Measurements from ENCODE around the gene LCORL. TPM values are rescaled to one million over a fixed set of nuclear protein-coding genes. Genes with fewer than 3 reads are reported as not detected.

LCORL gene
- total and polyA plus RNA-seq, 9 of the 15 experiments (the other 6 are each of a cell fraction or from before 2014, with no cell fraction given): 3.1 to 24.5 (median 11.1) TPM

DNA sequence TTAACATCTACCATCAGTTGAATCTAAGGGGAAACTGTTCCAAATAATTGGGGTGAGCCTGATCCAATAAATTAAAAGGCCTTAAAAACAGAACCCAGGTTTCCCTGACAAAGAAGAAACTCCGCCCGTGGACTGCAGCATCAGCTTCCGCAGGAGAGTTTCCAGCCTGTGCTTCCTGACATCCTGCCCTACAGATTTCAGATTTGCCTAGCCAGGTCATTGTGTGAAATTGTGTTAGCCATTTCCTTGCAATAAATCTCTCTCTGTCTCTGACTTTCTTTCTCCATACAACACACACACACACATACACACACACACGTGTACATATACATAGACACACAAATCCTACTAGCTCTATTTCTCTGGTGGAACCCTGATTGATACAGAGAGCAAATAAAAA lies 48.3 kb upstream of the LCORL start:
- no peak for ATAC-seq
- no peaks in the 10 kb centered on the region for H3K9me1 ChIP-seq (ENCODE audit: control insufficient read depth, insufficient read depth, low read length)
- H3K4me3 ChIP-seq: no peak overlapping the region
- no peaks in the 10 kb centered on the region for H3K27me3 ChIP-seq (ENCODE audit: control insufficient read depth in 2 of 2, insufficient read depth in 2 of 2, low read length in 2 of 2)
- no peaks in the 10 kb centered on the region for H3K4me1 ChIP-seq (replicated peaks in 1 of 2; ENCODE audit: control insufficient read depth in 2 of 2, insufficient read depth in 2 of 2, low read length in 2 of 2)
- BruUV-seq (replicated peaks): no TSS peak
- WGBS (ENCODE audit: insufficient coverage, low coverage, missing lambda C conversion rate): 0% methylated on average over 4 of the region's 4 CpGs
- no peak overlapping the region for H2AFZ ChIP-seq (ENCODE audit: low read depth, low read length)
- H3K36me3 ChIP-seq (ENCODE audit: control insufficient read depth, insufficient read depth, low read length): no peaks in the 10 kb centered on the region
- TF ChIP-seq RBBP5 (IDR thresholded peaks at IDR 0.05; ENCODE audit: borderline replicate concordance, insufficient read depth, low read length, poor library complexity, severe bottlenecking) (no peak), NCOR1 (IDR thresholded peaks at IDR 0.05) (no peak), SIX5 (IDR thresholded peaks at IDR 0.05; ENCODE audit: borderline replicate concordance in 1 of 2, insufficient read depth in 1 of 2, low read depth in 1 of 2, low read length in 2 of 2) (no peak), TARDBP (IDR thresholded peaks at IDR 0.05) (no peak)
- TF ChIP-seq, protein P1, sequence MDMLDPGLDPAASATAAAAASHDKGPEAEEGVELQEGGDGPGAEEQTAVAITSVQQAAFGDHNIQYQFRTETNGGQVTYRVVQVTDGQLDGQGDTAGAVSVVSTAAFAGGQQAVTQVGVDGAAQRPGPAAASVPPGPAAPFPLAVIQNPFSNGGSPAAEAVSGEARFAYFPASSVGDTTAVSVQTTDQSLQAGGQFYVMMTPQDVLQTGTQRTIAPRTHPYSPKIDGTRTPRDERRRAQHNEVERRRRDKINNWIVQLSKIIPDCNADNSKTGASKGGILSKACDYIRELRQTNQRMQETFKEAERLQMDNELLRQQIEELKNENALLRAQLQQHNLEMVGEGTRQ (CRISPR knock-in tag; IDR thresholded peaks at IDR 0.05): no peak
- TF ChIP-seq, protein P2, sequence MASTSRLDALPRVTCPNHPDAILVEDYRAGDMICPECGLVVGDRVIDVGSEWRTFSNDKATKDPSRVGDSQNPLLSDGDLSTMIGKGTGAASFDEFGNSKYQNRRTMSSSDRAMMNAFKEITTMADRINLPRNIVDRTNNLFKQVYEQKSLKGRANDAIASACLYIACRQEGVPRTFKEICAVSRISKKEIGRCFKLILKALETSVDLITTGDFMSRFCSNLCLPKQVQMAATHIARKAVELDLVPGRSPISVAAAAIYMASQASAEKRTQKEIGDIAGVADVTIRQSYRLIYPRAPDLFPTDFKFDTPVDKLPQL (IDR thresholded peaks at IDR 0.05; ENCODE audit: extremely low read depth, insufficient read length): no peak
- ChIA-PET POLR2A (interaction anchor here (0.6 kb wide), 1 partner anchor 374 kb away, joined by 3 read pairs; no protein-coding TSS in a partner anchor), CTCF (ENCODE audit: low intra/inter-chr PET ratio) (no interaction called here)
- no peak overlapping the region for H3K27ac ChIP-seq (ENCODE audit: extremely low read depth, low read depth, low read length)
- no peaks in the 10 kb centered on the region for H3K79me2 ChIP-seq (ENCODE audit: control insufficient read depth, insufficient read depth, low read length)
- no peaks in the 10 kb centered on the region for H4K20me1 ChIP-seq (replicated peaks; ENCODE audit: control insufficient read depth, insufficient read depth, low read length)
- in situ Hi-C loops (cut with MboI) (no loop called here), intact Hi-C loops (cut with micrococcal nuclease) (no loop called here)
- DNase-seq (ENCODE audit: extremely low read depth in 1 of 4, low spot score in 3 of 4): no peak
- H3K4me2 ChIP-seq (ENCODE audit: insufficient read depth, low read length): no peak overlapping the region
- H3K9me3 ChIP-seq (replicated peaks; ENCODE audit: control insufficient read depth, insufficient read depth, low read depth, low read length): no peaks in the 10 kb centered on the region
- no peak overlapping the region for H3K9ac ChIP-seq (ENCODE audit: insufficient read depth in 1 of 2, low read depth in 2 of 2, low read length in 2 of 2)
- FAIRE-seq: no peak

Measured in K562 (cell line).